C4-2B (cell line): ENCODE results near the gene S100A16.
A peak's percentile ranks its signal among the peaks of the same experiment; 100 is the strongest.

Source experiments
- H3K27ac ChIP-seq: fragments of 450-650 bp; 2 replicates; pipeline ENCODE4 v1.5.1; 2017
- ZFX ChIP-seq: fragments of 450-650 bp; IDR thresholded peaks from 2 replicates; pipeline ENCODE4 v1.6.1; 2017
- TF ChIP-seq, protein P1 (sequence below): fragments of 450-650 bp; conservative IDR thresholded peaks from 2 replicates; pipeline ENCODE4 v1.5.1; 2017; ENCODE audit warnings: mild to moderate bottlenecking

S100A16 gene

DNA sequence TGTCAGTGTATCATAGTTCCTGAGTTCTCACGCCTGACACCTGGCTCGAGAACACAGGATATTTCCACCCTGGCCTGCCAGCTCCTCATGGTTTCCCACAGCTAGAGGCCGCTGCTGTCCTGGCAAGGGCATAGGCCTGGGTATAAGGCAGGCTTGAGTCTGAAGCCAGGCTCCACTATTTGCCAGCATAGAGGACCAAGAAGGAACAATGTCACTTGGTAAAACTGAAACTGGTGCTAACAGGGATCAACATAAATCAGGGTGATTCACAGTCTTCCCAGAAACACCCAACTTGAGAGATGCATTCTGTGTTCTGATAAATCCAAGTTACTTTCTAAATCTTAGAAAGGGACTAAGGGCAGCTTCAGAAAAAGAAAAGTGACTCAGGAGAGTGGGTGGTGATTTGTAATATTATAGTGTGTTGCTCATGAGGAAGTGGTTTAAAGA, 40.3 kb downstream of the S100A16 start:
- TF ChIP-seq, protein P1, sequence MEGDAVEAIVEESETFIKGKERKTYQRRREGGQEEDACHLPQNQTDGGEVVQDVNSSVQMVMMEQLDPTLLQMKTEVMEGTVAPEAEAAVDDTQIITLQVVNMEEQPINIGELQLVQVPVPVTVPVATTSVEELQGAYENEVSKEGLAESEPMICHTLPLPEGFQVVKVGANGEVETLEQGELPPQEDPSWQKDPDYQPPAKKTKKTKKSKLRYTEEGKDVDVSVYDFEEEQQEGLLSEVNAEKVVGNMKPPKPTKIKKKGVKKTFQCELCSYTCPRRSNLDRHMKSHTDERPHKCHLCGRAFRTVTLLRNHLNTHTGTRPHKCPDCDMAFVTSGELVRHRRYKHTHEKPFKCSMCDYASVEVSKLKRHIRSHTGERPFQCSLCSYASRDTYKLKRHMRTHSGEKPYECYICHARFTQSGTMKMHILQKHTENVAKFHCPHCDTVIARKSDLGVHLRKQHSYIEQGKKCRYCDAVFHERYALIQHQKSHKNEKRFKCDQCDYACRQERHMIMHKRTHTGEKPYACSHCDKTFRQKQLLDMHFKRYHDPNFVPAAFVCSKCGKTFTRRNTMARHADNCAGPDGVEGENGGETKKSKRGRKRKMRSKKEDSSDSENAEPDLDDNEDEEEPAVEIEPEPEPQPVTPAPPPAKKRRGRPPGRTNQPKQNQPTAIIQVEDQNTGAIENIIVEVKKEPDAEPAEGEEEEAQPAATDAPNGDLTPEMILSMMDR = peak; percentile 73
- TF ChIP-seq ZFX = no peak
- H3K27ac ChIP-seq = no peak overlapping the region

DNA sequence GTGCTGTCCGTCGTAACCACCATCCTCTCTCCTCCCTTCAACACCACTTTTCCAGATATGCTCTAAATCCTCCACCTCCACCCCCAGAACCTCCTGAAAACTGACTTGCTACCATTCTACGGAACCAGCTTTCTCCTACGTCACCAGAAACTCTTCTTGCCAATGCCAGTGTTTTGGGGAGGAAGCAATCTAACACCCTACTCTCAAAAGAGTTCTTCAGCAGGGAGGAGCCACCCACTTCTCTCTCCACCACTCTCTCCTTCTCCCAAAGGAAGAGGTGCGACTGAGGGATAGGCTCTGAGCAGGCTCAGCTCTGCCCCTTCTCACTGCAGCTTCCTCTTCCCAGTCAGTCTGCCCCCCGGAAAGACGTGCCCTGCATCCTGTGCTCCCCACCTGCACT, 41.2 kb downstream of the S100A16 start:
- no peak for TF ChIP-seq ZFX
- TF ChIP-seq, protein P1 = no peak
- H3K27ac ChIP-seq = no peak overlapping the region

DNA sequence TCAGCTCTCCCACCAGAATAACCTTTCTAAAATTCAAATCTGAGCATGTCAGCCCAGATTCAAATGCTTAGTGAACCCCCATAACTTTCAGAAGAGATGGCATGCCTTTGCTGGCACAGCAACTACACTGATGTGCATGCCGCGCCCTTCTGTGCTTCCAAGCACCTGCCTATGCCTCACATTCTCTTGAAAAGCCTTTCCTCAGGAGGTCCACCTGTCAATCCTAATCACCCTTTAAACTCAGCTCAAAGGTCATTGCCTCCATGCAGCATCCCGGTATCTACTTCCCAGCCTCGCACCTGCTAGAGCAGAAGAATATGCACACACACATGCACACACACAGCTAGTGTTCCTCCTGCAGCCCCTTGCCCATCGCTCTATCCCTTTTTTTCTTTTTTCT, 42.1 kb downstream of the S100A16 start:
- H3K27ac ChIP-seq = no peak overlapping the region
- TF ChIP-seq, protein P1 = no peak
- TF ChIP-seq ZFX = no peak

DNA sequence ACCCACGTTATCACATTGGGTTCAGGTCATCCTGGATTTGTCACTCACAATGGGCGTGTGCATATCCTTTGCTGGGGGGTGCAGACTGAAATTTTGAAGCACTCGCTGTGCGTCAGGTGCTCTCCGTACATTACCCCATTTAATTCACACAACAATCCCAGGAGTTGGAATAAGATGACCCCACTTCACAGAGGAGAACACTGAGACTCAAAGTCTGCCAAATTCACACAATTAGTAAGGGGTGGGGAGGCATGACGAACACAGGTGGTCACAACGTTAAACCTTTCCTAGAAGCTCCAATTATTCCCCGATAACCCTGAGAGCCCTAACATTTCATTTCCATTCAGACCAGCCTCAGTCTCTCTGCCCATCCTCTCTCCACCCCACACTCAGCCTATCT, 43.5 kb downstream of the S100A16 start:
- no peak overlapping the region for H3K27ac ChIP-seq
- TF ChIP-seq, protein P1 = no peak
- no peak for TF ChIP-seq ZFX

DNA sequence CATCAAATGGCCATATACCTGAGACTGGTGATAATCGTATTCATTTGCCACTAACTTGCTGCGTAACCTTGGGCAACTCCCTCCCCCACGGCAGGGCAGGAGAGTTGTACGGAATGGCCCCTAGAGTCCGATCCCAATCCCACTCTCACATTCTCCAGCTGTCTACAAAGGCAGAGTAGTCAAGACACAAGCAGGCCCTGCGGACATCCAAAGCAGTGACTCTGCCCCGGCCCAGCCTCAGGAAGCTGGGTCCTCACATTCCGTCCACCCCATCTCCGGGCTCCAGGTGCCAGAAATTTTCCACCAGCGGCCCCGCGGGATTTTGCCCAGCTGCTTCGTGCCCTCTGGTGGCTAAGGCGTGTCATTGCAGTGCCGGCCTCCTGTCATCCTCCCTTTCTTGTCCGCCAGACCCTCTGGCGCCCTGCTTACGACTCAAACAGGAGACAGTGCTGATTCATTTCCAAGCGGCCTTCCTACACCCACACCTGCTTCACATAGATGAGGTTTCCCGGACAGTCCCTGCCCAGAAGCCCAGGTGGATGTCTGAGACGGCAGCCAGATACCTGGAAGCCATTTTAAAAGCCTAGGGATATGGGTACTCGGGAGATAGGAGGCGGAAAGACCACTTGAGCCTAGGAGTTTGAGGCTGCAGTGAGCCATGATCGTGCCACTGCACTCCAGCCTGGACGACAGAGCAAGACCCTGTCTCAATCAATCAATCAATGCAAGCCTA, 44.4 kb downstream of the S100A16 start:
- H3K27ac ChIP-seq = peak overlapping the region; percentile 12; the same call in 1 of the 2 replicates
- TF ChIP-seq ZFX = no peak
- TF ChIP-seq, protein P1 = peak; percentile 98

DNA sequence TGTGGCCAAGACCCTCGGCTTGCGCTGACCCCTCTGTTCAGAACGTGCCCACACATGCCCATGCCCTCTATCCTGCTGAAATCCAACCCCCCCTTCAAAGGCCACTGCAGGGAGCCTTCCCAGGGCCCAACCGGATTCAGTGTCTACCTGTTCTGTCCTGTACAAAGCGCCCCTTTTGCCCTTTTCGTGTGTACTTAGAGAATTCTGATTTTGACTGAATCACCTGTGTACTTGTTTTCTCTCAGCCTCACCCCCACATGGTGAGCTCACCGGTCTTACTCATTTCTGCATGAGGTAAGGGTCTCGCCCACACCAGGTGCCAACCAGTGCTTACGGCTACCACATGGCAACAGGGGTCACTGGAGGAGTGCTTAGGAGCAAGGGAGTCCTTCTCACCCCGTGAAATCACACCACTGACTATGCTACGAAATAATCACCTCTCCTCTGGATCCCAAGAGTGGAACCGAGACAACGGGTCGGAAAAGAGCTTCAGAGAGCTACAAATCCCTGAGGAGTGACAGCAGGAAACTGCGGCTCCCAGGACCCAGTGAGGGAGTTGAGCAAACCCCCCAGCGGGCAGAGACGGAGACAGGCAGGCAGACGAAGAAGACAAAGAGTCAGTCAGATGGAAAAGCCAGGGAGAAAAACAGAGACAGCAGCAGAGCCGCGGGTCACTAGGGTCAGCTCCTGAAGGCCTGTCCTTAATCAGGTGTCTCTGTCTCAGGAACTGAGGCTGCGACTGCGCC, 45.1 kb downstream of the S100A16 start:
- H3K27ac ChIP-seq = no peak overlapping the region

More for the DNA sequence above, 45.1 kb downstream of the S100A16 start:
- TF ChIP-seq ZFX = no peak
- TF ChIP-seq, protein P1 = no peak
